Psoas muscle (tissue), 8 donors: Measurements from ENCODE around the gene PLA2G2A. TPM values are rescaled to one million over a fixed set of nuclear protein-coding genes. Genes with fewer than 3 reads are reported as not detected.
"Not testable (repeated sequence)": the region's sequence is repeated elsewhere in the genome, so short reads cannot be mapped to it uniquely, and the experiment has no call there.

ENCODE experiments used
- ATAC-seq, 4 donors: fragments of 200-7000 bp; cut with Tn5 transposase; one replicate each; pipeline ENCODE4 v1.9.1; 2020; ENCODE audit warnings: moderate library complexity in 3 of 4, mild to moderate bottlenecking in 2 of 4
- DNase-seq, 2 donors: peaks; one replicate each; pipeline ENCODE4 v3.0.0-alpha.2; 2020
- H3K27ac ChIP-seq: fragments of 200-600 bp; one replicate; pipeline ENCODE4 v1.8.0; 2022
- H3K27me3 ChIP-seq, 3 donors: fragments of 200-600 bp in 1 of 3; one replicate each; pipeline versions ENCODE4 v1.6.1 to v1.8.0; 2013 to 2022; ENCODE audit warnings: low read length in 2 of 3, mild to moderate bottlenecking in 2 of 3, moderate library complexity in 1 of 3; ENCODE audit not compliant: insufficient read depth in 3 of 3
- H3K36me3 ChIP-seq, 2 donors: fragments of 200-600 bp in 1 of 2; one replicate each; pipeline versions ENCODE4 v1.6.1 to v1.8.0; 2013 to 2022; ENCODE audit warnings: low read depth in 1 of 2, mild to moderate bottlenecking in 1 of 2, moderate library complexity in 1 of 2; ENCODE audit not compliant: insufficient read depth in 1 of 2
- H3K4me1 ChIP-seq: fragments of 200-600 bp; one replicate; pipeline ENCODE4 v1.8.0; 2022
- H3K4me3 ChIP-seq: fragments of 200-600 bp; one replicate; pipeline ENCODE4 v1.8.0; 2022; ENCODE audit warnings: mild to moderate bottlenecking
- H3K9me3 ChIP-seq: fragments of 200-600 bp; one replicate; pipeline ENCODE4 v1.8.0; 2022
- CTCF ChIP-seq: fragments of 200-600 bp; IDR thresholded peaks from one replicate; pipeline ENCODE4 v1.8.0; 2022; ENCODE audit warnings: antibody characterized with exemption
- WGBS, 3 donors: extraction: QIAGEN DNeasy Blood & Tissue Kit; methylation state at CpG; one replicate each; pipeline versions ENCODE4 v1.1.6 to v1.1.7; 2013; 5-methylcytosine and 5-hydroxymethylcytosine counted together
- intact Hi-C, 2 donors: fragments of 100-400 bp; cut with DNase I; formaldehyde crosslinking; loops; one replicate each; pipeline versions ENCODE4 v1.11.0 to v1.14.2; 2022
- polyA plus RNA-seq, 3 donors: library from polyadenylated mRNA; stranded (reverse); fragments of 200-250 nt; gene quantifications; one replicate each; pipeline ENCODE4 v1.2.3, GENCODE V29; 2013
- total RNA-seq, 4 donors: library from RNA; stranded (reverse); fragmentation: NEBNext Ultra II Directional in 2 of 4; extraction: Animal tissue kit (Norgen Biotek cat#: 25700) in 2 of 4; gene quantifications; one replicate each; pipeline versions ENCODE4 v1.2.1 to v1.2.4, GENCODE V29; 2021 to 2023
- donor health status: healthy with polysubstance abuse.
- donor health status: DM: no; HTN: no; CAD: no; lungs with moderate emphysema.
- donor health status: Bipolar disorder and iron deficiency.
- donor health status: healthy.
- donor health status: DM: yes; HTN: yes; CAD: no.
- donor health status: DM: no; HTN: no; CAD: no.
- donor health status: DM: no; HTN: no; CAD: no.
- donor health status: DM: yes; HTN: yes; CAD: no.

Gene PLA2G2A
- total and polyA plus RNA-seq, 7 donors = 9.6 to 152 (median 77.2) TPM

GRCh38 chr1:19990689-19991088 lies 11.3 kb upstream of the PLA2G2A start:
- H3K27me3 ChIP-seq = peaks cover 0 to 66% (median 6%) of the 10 kb centered on the region in 3 donors
- no peak overlapping the region for H3K4me3 ChIP-seq
- intact Hi-C loops = no loop called here
- H3K9me3 ChIP-seq = no peaks in the 10 kb centered on the region
- no peak for DNase-seq
- H3K4me1 ChIP-seq = no peaks in the 10 kb centered on the region
- ATAC-seq = no peak
- no peaks in the 10 kb centered on the region for H3K36me3 ChIP-seq
- 44 to 63% (median 61%) methylated on average over 2 of the region's 2 CpGs for WGBS, 3 donors
- no peak for TF ChIP-seq CTCF
- no peak overlapping the region for H3K27ac ChIP-seq

GRCh38 chr1:19990182-19990582 lies 10.8 kb upstream of the PLA2G2A start:
- H3K9me3 ChIP-seq, DNase-seq, H3K4me1 ChIP-seq, H3K27ac ChIP-seq, H3K36me3 ChIP-seq, H3K4me3 ChIP-seq, ATAC-seq, intact Hi-C loops: not testable (repeated sequence)
- 33 to 38% (median 35%) methylated on average over 9 of the region's 9 CpGs for WGBS, 3 donors
- H3K27me3 ChIP-seq = peaks cover 0 to 64% (median 6%) of the 10 kb centered on the region in 3 donors

- ATAC-seq = no peak
These were observed 9.0 kb upstream of the PLA2G2A start for GRCh38 chr1:19988267-19989006.

GRCh38 chr1:19987719-19988118 lies 8.3 kb upstream of the PLA2G2A start:
- Histone ChIP-seq H3K4me1 (no peaks in the 10 kb centered on the region), H3K27me3 (peaks cover 0 to 50% (median 6%) of the 10 kb centered on the region in 3 donors), H3K9me3 (no peaks in the 10 kb centered on the region), H3K36me3 (no peaks in the 10 kb centered on the region), H3K4me3 (no peak overlapping the region), H3K27ac (no peak overlapping the region)
- DNase-seq (no peak), ATAC-seq (no peak)
- intact Hi-C loops = no loop called here
- TF ChIP-seq CTCF = no peak
- whole genome bisulfite sequencing, 3 donors = 89 to 94% (median 90%) methylated on average over 2 of the region's 2 CpGs

More at GRCh38 chr1:19988267-19989006, 9.0 kb upstream of the PLA2G2A start:
- WGBS, 3 donors = 67 to 84% (median 70%) methylated on average over 4 of the region's 4 CpGs
- peaks cover 0 to 57% (median 6%) of the 10 kb centered on the region in 3 donors for H3K27me3 ChIP-seq
- H3K4me3 ChIP-seq = no peak overlapping the region
- no peaks in the 10 kb centered on the region for H3K4me1 ChIP-seq
- TF ChIP-seq CTCF = no peak
- no peaks in the 10 kb centered on the region for H3K9me3 ChIP-seq
- intact Hi-C loops = no loop called here
- no peak overlapping the region for H3K27ac ChIP-seq
- H3K36me3 ChIP-seq = no peaks in the 10 kb centered on the region
- no peak for DNase-seq

GRCh38 chr1:19984409-19985016 lies 5.1 kb upstream of the PLA2G2A start:
- H3K36me3 ChIP-seq, H3K9me3 ChIP-seq, DNase-seq, ATAC-seq, intact Hi-C loops, H3K4me1 ChIP-seq, H3K4me3 ChIP-seq, H3K27ac ChIP-seq: not testable (repeated sequence)
- 92 to 95% (median 93%) methylated on average over 31 to 32 of the region's 32 CpGs for whole genome bisulfite sequencing, 3 donors
- peaks cover 0 to 34% (median 3%) of the 10 kb centered on the region in 3 donors for H3K27me3 ChIP-seq
